Left ventricle myocardium superior (tissue), 1 donor: Measurements from ENCODE around the gene CAPN10. TPM values are rescaled to one million over a fixed set of nuclear protein-coding genes. Genes with fewer than 3 reads are reported as not detected.
"Not testable (repeated sequence)": the region's sequence is repeated elsewhere in the genome, so short reads cannot be mapped to it uniquely, and the experiment has no call there.

Experiments
- ATAC-seq: fragments of 200-7000 bp; cut with Tn5 transposase; one replicate; pipeline ENCODE4 v1.9.1; 2020; ENCODE audit warnings: mild to moderate bottlenecking, moderate library complexity
- DNase-seq: peaks from one replicate; pipeline ENCODE4 v3.0.0-alpha.2; 2020
- intact Hi-C: fragments of 100-400 bp; cut with micrococcal nuclease; formaldehyde crosslinking; loops from one replicate; pipeline ENCODE4 v1.11.0; 2022
- total RNA-seq: library from RNA; stranded (reverse); fragmentation: NEBNext Ultra II Directional; extraction: Animal tissue kit (Norgen Biotek cat#: 25700); gene quantifications from one replicate; pipeline ENCODE4 v1.2.1, GENCODE V29; 2021
- donor health status: DM: no; HTN: yes; CAD: no; lungs with severe emphysema.

The CAPN10 gene
- total RNA-seq, 1 donor from 2014 or later, result 51.2 TPM

- intact Hi-C loops, result no loop called here
- no peak for ATAC-seq
- DNase-seq, result no peak
These were observed 28.9 kb downstream of the CAPN10 start for GRCh38 chr2:240615396-240615795.

DNA sequence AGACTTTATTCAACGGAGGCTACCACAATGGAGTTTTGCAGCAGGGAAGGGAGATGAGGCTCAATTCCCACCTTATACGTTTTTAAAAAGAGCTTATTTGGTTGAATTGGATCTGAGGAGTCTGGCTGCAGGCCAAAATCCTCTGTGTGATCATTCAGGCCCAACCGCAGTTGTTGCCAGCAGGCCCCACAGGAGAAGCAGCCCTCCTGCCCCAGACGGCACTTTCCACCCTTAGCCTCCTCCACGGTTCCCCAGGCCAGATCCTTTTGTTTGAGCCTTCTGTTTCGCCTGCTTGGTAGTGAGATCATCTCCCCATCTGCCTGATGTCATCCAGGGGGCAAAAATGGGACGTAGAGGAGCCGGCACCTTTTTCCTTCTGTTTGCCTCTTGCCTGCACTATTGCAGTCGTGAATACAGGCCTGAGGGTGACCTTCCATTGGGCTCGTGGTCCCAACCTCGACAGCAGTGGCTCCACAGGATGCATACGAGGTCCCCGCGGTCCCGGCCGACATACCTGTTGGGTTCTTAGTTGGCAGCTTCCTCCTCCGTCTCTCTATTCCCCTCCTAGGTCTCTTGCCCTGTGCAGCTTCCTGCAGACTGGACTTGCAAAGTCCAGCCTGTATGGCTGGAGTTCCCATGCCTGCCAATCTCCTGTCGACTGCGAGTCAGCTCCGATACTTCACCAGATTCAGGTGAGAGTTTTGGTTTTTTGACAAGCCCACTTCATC is 29.4 kb downstream of the CAPN10 start:
- DNase-seq (no peak), ATAC-seq (no peak)
- intact Hi-C loops, result no loop called here

- ATAC-seq, DNase-seq: not testable (repeated sequence)
These were observed 30.5 kb downstream of the CAPN10 start for GRCh38 chr2:240616860-240617666.

GRCh38 chr2:240618776-240619175 is 32.2 kb downstream of the CAPN10 start:
- intact Hi-C loops, result no loop called here
- DNase-seq, result no peak
- no peak for ATAC-seq

More at GRCh38 chr2:240616860-240617666, 30.5 kb downstream of the CAPN10 start:
- intact Hi-C loops, result not testable (repeated sequence)

- intact Hi-C loops, result no loop called here
- no peak for ATAC-seq
- no peak for DNase-seq
These were observed 33.1 kb downstream of the CAPN10 start for GRCh38 chr2:240619506-240620148.

GRCh38 chr2:240620149-240620731 is 33.7 kb downstream of the CAPN10 start:
- intact Hi-C loops, result no loop called here
- no peak for DNase-seq
- no peak for ATAC-seq

- intact Hi-C loops, result no loop called here
- DNase-seq (peak; percentile 22), ATAC-seq (no peak)
These were observed 34.3 kb downstream of the CAPN10 start for GRCh38 chr2:240620859-240621258.

GRCh38 chr2:240622060-240622411 is 35.5 kb downstream of the CAPN10 start:
- DNase-seq (no peak), ATAC-seq (no peak)
- intact Hi-C loops, result no loop called here

- DNase-seq (peak; percentile 51), ATAC-seq (no peak)
- intact Hi-C loops, result no loop called here
These were observed 36.1 kb downstream of the CAPN10 start for GRCh38 chr2:240622531-240623235.

GRCh38 chr2:240623531-240624010 is 37.0 kb downstream of the CAPN10 start:
- no peak for ATAC-seq
- intact Hi-C loops, result no loop called here
- DNase-seq, result peak; percentile 20

GRCh38 chr2:240624011-240624949 is 37.7 kb downstream of the CAPN10 start:
- intact Hi-C loops, result no loop called here
- peak; percentile 20 for ATAC-seq
- peak; percentile 23 for DNase-seq

DNA sequence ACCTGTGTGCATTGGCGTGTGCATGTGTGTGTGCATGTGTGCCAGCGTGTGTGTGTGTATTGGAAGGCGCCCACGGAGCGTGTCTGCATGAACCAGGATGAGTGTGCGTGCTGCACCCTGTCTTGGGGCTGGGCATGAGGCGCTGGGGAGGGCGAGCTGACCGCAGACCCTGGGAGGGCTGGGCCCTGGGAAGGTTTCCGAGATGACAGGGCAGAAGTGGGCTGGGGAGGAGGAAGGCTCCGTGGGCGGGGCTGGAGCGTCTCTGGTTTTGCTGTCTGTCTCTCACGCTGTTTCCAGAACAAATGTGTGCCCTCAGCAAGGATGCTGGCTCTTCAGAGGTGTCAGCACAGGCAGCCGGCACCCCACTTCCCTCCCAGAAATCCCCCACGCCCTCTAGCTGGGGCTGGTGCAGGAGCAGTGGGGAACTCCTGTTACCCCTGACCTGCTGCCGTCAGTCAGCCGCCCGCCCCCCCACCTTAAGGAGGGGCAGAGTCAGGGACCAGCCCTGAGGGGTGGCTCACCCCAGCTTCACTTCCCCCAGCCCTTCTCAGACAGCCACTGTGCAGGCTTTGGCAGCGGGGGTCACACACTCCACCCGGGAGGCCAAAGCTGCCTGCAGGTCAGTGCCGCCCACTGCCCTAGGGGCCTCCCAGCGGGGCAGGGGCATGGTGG is 38.6 kb downstream of the CAPN10 start, which contains the start of gene GPR35:
TSS of gene GPR35 (plus strand) at position 531 of the 672 bp plus-strand sequence. CDS start 4,473 bp downstream, outside the sequence.
- ATAC-seq, result peak; percentile 40
- peak; percentile 58 for DNase-seq
- intact Hi-C loops, result no loop called here

DNA sequence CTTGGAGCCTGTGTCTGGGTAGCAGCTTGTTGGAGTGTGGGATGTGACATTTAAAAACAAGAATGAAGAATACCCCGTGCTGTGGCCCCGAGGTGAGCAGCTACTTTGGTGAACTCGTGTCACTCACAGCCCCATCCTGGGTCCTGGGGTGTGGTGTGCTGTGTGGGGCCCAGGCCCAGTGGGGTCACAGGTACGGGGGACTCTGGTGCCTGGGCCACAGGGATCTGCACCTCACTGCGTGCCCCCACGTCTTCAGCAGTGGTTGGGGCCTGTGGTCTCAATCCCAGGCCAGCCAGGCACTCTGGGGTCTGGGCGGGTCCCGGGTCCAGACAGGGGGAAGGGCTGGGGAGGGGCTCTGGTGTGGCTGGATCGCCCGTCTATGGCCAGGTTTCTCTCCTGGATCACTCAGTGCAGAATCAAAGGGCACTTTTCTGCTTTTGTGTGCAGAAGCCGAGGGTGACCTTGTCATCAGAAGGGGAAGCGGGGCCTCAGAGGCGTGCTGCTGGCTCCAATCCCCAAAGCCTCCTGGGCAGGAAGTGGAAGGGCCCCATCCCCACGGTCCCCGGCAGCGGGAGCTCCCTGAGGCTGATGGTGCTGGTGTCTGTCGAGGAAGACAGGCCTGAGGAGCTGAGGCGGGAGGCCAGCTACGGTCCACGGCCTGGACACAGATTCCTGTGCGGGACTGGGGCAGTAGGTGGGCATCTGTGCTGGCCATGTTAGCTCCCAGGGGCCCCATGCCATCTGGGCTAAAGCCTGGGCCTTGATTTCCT is 40.2 kb downstream of the CAPN10 start:
- ATAC-seq (peak; percentile 29), DNase-seq (peak; percentile 46)
- intact Hi-C loops, result no loop called here

- intact Hi-C loops, result no loop called here
- DNase-seq (peak; percentile 25), ATAC-seq (no peak)
These were observed 41.4 kb downstream of the CAPN10 start for GRCh38 chr2:240627736-240628506.

- no peak for DNase-seq
- ATAC-seq, result no peak
- intact Hi-C loops, result no loop called here
These were observed 41.9 kb downstream of the CAPN10 start for GRCh38 chr2:240628507-240628807.
